HG02870 (cell line): ENCODE results near the gene ZNF367.
"Not testable (repeated sequence)": the region's sequence is repeated elsewhere in the genome, so short reads cannot be mapped to it uniquely, and the experiment has no call there.

Source experiments
- ATAC-seq: cut with Tn5 transposase; IDR thresholded peaks from one replicate; pipeline ENCODE4 v1.9.1; 2021; ENCODE audit warnings: mild to moderate bottlenecking, moderate library complexity; ENCODE audit not compliant: unreplicated experiment

Gene ZNF367

DNA sequence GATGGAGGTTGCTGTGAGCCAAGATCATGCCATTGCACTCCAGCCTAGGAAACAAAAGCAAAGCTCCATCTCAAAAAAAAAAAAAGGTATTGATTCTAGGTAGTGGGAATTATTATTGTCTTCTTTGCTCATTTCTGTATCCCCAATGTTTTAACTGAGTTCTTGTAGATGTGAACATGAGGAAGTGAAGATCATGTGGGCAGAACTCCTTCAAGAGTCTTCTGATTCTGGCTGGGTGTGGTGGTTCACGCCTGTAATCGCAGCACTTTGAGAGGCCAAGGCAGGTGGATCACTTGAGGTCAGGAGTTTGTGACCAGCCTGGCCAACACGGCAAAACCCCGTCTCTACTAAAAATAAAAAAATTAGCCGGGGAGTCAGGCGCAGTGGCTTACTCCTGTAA, 42.7 kb downstream of the ZNF367 start:
- ATAC-seq: not testable (repeated sequence)

DNA sequence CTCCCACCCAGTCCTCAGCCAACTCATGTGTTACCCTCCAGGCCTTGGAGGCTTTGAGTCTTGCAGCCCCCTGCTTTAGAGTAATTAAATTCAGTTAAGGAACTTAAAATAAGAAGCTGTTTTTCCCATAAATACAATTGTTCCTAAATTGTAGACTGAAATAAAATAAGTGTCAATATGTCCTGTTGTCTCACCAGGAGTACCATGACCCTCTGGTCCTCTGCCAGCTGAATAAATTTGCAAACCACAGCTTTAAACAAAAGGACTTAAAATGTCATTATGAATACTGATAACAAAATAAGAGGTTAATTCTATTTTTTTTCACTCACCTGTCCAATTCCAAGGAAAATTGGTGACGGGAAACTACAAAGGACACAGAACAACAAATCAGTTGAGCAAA, 50.2 kb downstream of the ZNF367 start:
- ATAC-seq: no peak

DNA sequence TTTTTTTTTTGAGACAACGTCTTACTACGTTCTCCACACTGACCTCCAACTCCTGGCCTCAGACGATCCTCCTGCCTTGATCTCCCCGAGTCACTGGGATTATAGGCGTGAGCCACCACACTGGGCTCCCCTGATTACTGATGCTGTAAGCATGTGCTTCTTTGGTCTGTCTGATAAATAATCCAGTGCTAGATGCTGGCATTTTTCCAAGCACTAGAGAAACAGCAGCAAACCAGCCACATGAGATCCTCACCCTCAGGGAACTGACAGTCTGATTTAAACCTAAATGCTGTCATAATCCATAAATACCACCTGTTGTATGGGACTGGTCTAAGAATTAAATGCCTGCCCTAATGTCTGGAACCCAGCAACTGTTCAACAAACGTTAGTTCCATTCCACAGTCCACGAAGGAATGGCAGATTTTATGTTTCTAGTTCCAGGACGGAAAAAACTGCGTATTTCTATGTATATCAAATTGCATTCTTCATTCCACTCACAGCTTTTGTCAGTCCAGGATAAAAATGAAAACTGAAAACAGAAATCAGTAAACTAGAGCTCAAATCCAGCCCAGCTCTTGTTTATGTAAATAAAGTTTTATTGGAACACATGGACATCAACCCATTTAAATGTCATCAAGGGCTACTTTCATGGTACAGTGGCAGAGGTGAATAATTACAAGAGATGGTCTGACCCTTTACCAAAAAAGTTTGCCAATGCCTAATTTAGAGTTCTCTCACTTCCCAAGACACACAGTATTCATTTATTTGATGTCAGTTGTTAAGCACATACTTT, 54.8 kb downstream of the ZNF367 start:
- no peak for ATAC-seq

DNA sequence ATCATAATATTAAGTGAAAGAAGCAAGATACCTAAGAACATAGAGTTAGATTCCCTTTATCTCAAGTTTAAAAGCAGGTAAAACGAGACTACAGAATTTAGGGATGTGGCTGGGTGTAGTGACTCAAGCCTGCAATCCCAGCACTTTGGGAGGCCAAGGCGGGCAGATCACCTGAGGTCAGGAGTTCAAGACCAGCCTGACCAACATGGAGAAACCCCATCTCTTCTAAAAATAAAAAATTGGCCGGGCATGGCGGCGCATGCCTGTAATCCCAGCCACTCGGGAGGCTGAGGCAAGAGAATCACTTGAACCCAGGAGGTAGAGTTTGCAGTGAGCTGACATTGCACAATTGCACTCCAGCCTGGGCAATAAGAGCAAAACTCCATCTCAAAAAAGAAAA, 56.1 kb downstream of the ZNF367 start:
- ATAC-seq: not testable (repeated sequence)

DNA sequence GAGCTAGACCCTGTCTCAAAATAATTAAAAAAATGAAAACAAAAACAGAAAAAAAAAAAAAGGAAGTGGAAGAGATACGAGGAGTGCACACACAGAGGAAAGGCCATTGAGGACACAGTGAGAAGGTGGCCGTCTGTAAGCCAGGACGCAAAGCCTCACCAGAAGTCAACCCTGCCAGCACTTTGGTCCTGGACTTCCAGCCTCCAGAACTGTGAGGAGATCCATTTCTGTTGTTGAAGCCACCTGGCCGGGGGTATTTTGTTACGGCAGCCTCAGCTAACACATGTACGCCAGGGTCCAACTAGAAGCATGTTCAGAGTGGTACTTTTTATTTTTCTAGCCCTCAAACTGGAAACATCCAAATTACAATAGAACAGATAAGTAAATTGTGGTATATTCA, 56.5 kb downstream of the ZNF367 start:
- no peak for ATAC-seq

DNA sequence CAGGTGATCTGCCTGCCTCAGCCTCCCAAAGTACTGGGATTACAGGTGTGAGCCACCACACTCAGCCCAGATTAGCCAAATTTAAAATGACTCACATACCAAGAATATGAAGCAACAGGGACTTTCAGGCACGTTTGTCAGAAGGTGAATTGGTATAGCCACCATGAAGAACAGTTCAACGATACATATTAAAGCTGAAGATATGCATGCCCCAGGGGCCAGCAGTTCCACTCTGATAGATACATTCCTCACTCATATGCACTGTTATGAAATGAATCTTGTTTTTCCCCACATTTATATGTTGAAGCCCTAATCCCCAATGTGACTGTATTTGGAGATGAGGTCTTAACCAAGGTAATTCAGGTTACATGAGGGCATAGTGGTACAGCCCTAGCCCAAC, 57.2 kb downstream of the ZNF367 start:
- no peak for ATAC-seq

DNA sequence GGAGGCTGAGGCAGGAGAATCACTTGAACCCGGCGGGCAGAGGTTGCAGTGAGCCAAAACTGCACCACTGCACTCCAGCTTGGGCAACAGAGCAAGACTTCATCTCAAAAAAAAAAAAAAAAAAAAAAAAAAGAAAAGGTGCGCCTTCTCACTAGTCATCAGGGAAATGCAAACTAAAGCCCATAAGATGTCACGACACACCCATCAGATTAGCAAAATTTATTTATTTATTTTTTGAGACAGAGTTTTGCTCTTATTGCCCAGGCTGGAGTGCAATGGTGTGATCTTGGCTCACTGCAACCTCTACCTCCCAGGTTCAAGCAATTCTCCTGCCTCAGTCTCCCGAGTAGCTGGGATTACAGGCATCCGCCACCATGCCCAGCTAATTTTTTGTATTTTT, 57.6 kb downstream of the ZNF367 start:
- not testable (repeated sequence) for ATAC-seq

DNA sequence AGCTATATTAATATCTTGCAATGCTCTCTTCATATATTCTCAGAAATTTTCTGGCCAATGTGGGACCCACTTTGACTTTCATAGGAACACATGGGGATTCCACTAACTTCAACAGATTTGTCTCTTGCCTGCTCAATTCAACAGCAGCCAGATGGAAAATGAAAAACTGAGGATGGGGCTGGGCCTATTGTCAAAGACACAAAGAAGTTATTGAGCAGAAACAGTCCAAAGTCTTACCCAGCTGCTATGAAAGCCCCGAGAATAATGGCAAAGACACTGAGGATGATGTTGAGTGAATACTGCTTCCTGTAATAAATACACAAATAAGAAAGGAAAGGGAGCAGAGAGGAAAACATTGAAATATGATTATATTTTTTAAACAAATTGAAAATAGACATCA, 67.3 kb downstream of the ZNF367 start:
- ATAC-seq: no peak

DNA sequence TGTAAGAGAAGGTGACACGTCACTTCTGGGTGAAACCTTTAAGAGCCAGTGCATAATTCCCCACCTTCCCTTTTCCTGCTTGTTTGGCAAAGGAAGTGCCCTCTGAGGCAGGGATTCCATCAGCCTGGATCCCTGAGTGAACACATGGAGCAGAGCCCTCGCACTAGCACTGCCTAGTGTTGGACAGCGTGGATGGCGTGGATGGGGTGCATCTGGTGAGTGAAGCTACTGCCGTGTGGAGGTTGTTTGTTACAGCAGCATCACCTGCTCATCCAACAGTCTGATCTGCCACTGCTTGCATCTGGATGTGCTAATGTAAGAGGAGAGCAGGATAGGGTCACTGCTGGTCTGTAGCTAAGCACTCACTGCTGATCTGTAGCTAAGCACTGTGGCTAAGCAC, 69.9 kb downstream of the ZNF367 start:
- no peak for ATAC-seq

DNA sequence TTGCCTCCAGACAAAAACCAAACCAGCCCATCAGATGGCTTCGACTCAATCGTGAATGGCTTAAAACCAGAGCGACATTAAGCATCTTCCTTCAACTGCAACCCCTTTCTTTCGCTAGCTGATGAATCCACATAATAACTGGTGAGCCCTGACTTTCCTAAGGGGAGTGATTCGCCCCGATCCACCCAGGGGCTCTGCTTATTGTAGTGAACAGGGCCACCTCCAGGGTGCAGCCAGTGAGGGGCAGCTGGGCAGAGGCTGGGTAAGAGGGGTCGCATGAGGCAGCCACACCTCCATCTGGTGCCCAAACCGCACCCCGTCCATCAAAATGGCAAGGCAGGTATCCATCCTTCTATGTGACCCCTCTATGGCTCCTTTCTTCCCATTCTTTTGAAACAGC, 72.6 kb downstream of the ZNF367 start:
- no peak for ATAC-seq

DNA sequence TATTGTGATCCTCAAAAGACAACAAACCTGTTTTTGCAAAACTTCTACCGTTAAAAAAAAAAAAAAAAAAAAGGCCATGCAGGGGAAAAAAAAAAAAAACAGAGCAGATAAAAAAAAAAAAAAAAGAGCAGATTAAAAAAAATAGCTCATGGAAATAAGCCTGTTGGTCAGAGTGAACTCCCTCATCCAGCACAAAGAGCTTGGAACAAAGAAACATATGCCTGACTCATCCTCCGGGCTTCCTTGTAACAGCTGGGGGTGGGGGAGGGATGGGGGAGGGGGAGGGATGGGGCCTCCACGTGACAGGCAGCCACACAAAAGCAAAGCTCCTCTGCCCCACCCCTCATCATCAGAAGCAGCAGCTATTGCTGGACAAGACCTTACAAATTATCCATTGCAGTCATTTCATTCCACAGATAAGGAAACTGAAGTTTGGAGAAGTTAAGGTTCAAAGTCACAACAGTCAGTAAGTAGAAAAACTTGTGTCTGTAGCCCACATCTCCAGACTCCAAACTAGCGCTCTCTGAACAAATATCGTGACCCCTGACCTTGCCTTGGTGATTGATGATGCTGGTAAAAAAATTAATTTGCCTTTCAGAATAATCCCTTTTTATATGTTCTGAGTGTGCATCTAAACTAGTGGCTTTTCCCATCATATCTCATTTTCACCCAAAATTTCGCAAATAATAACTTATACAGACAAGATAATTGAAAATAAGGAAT, 73.6 kb downstream of the ZNF367 start:
- no peak for ATAC-seq

DNA sequence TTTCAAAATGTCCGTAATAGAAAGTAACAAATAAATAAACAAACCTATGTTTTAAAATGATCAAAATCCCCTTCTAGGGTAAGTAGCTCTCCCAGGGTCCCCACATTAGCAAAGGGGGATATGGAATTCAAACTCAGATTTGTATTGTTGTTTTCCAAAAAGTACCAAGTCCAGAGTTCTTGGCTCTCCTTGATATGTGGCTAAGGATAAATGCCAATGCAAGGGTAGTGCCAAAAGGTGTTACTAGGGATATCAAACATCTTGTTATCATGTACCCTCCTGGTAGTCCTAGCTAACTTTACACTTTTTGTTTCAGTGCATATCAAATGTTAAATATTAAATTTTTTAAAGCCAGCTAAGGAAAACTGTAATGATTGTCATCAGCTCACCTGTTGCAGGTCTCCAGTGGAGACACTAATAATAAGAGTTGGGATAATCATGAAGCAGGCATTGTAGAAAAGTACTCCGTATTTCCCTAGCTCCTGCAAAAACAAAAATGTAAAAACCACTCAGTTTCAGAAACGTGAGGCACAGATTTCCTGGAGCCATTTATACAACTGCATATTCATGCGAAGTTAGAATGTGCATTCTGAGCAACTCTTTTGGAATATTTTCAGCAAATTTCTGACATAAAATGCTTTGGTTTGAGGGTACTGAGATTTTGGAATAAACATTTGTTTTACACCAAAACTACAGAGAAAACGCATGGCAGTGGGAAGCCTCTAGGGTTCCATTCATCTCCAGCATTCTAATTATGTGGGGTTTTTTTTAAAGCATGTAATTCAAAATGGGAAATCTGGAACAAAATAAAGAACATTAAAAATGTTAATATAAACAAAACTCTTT, 74.4 kb downstream of the ZNF367 start:
- ATAC-seq: no peak

DNA sequence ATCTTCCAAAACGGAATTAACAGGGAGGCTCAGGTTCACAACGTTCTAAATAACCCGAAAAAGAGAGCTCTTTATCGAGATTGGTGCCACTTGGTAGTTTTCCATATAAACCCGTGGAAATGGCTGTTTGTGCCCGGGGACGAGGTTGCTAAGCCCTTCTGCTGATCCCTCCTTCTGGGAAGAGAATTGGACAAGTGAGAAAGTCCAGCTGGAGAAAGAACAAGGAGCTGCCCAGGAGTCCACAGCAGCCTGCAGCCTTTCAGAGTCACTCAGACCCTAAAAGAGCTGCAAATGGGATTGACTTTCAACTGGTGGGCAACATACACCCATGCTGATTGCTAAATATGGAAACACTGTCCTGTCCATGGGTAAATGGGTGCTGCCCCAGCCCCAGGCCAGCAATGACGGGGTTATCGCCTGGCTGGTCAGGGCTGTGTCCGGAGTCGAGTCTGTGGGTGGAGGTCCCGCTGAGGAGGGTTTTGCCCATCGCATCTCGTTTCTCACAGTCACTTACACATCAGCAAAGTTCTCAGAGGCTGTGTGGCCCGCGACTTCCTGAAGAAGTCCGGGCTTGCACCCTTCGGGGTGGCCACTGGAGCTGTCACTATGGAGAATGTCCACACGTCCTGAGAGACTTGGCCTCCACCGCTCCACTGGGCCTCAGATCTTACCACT, 75.5 kb downstream of the ZNF367 start:
- ATAC-seq: no peak

DNA sequence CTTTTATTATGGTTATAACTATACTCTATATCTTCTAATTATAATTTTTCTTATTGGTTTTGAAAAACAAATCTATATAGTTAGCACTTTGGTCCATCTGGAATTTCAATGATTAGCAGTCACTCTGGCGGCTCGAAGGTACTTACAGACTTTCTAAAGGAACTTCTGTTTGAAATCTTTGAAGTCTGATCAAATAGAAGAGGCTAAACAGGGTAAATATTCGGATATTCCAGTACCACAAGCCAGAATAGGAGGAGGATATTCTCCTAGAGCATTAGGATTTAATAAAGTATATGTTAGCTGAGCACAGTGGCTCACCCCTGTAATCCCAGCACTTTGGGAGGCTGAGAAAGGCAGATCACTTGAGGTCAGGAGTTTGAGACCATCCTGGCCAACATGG, 77.5 kb downstream of the ZNF367 start:
- no peak for ATAC-seq

DNA sequence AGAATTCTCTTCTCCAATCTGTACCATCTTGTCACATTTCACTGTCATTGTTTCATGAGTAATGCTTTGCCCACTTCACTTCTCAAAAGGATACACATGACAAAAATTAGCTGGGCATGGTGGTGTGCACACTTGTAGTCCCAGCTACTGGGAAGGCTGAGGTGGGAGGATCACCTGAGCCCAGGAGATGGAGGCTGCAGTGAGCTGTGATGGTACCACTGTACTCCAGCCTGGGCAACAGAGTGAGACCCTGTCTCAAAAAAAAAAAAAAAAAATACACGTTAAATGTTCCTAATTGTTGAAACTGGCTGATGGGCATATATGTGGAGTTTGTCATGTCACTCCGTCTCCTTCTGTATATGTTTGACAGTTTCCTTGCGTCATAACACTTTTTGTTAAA, 79.9 kb downstream of the ZNF367 start:
- no peak for ATAC-seq
